Measurements from ENCODE around the gene GIPC1.

The GIPC1 gene

GRCh38 chr19:14475251-14476073 lies 20.5 kb downstream of the GIPC1 start, which contains the start of gene PTGER1:
Gene PTGER1 (minus strand): TSS chr19:14475354. CDS start chr19:14474320, 1,034 bp downstream.
- H3K36me3 ChIP-seq (ENCODE audit: insufficient read depth, low read length) = peaks cover 23% of the 10 kb centered on the region

GRCh38 chr19:14474827-14475226 lies 21.1 kb downstream of the GIPC1 start:
- Histone ChIP-seq H3K27ac (ENCODE audit: low read depth, low read length) (no peak overlapping the region), H3K27me3 (ENCODE audit: insufficient read depth, low read length) (no peaks in the 10 kb centered on the region), H3K4me3 (ENCODE audit: low read length) (peak overlapping the region; percentile 17; the same call in 1 of the 2 replicates), H3K9ac (ENCODE audit: low read depth, low read length) (no peak overlapping the region), H3K4me1 (ENCODE audit: insufficient read depth, low read length) (peaks cover 15% of the 10 kb centered on the region), H3K36me3 (ENCODE audit: insufficient read depth, low read length) (peaks cover 29% of the 10 kb centered on the region), H3K9me3 (ENCODE audit: insufficient read depth, low read depth, low read length) (no peaks in the 10 kb centered on the region)
- 71% methylated on average over 12 of the region's 12 CpGs for WGBS

More at GRCh38 chr19:14475251-14476073, 20.5 kb downstream of the GIPC1 start, which contains the start of gene PTGER1:
- Histone ChIP-seq H3K27ac (ENCODE audit: low read depth, low read length) (no peak within 1 kb of the TSS), H3K27me3 (ENCODE audit: insufficient read depth, low read length) (no peaks in the 10 kb centered on the region), H3K9ac (ENCODE audit: low read depth, low read length) (no peak within 1 kb of the TSS), H3K9me3 (ENCODE audit: insufficient read depth, low read depth, low read length) (no peaks in the 10 kb centered on the region), H3K4me1 (ENCODE audit: insufficient read depth, low read length) (peaks cover 15% of the 10 kb centered on the region), H3K4me3 (ENCODE audit: low read length) (peak within 1 kb of the TSS; percentile 17; the same call in 1 of the 2 replicates)
- 23% methylated on average over 33 of the region's 33 CpGs for WGBS

GRCh38 chr19:14473978-14474578 lies 21.8 kb downstream of the GIPC1 start:
- Histone ChIP-seq H3K36me3 (ENCODE audit: insufficient read depth, low read length) (peaks cover 30% of the 10 kb centered on the region), H3K27ac (ENCODE audit: low read depth, low read length) (no peak overlapping the region), H3K4me3 (ENCODE audit: low read length) (no peak overlapping the region), H3K9me3 (ENCODE audit: insufficient read depth, low read depth, low read length) (no peaks in the 10 kb centered on the region), H3K9ac (ENCODE audit: low read depth, low read length) (no peak overlapping the region), H3K27me3 (ENCODE audit: insufficient read depth, low read length) (no peaks in the 10 kb centered on the region), H3K4me1 (ENCODE audit: insufficient read depth, low read length) (peaks cover 15% of the 10 kb centered on the region)
- WGBS = 96% methylated on average over 53 of the region's 53 CpGs

GRCh38 chr19:14473073-14473977 lies 22.6 kb downstream of the GIPC1 start:
- H3K4me3 ChIP-seq (ENCODE audit: low read length) = peak overlapping the region; percentile 52; the same call in 1 of the 2 replicates
- peaks cover 27% of the 10 kb centered on the region for H3K36me3 ChIP-seq (ENCODE audit: insufficient read depth, low read length)
- no peaks in the 10 kb centered on the region for H3K9me3 ChIP-seq (ENCODE audit: insufficient read depth, low read depth, low read length)
- H3K9ac ChIP-seq (ENCODE audit: low read depth, low read length) = no peak overlapping the region
- no peaks in the 10 kb centered on the region for H3K27me3 ChIP-seq (ENCODE audit: insufficient read depth, low read length)
- H3K27ac ChIP-seq (ENCODE audit: low read depth, low read length) = no peak overlapping the region
- H3K4me1 ChIP-seq (ENCODE audit: insufficient read depth, low read length) = peaks cover 15% of the 10 kb centered on the region
- 95% methylated on average over 97 of the region's 97 CpGs for WGBS

- Histone ChIP-seq H3K4me3 (ENCODE audit: low read length) (peak overlapping the region; percentile 52), H3K9ac (ENCODE audit: low read depth, low read length) (peak overlapping the region; percentile 76), H3K27ac (ENCODE audit: low read depth, low read length) (peak overlapping the region; percentile 74), H3K4me1 (ENCODE audit: insufficient read depth, low read length) (peaks cover 15% of the 10 kb centered on the region), H3K36me3 (ENCODE audit: insufficient read depth, low read length) (peaks cover 28% of the 10 kb centered on the region), H3K27me3 (ENCODE audit: insufficient read depth, low read length) (no peaks in the 10 kb centered on the region), H3K9me3 (ENCODE audit: insufficient read depth, low read depth, low read length) (no peaks in the 10 kb centered on the region)
- 5% methylated on average over 66 of the region's 66 CpGs for whole genome bisulfite sequencing
Observed at GRCh38 chr19:14472202-14472938, 23.6 kb downstream of the GIPC1 start.

GRCh38 chr19:14471436-14472187 lies 24.3 kb downstream of the GIPC1 start:
- Histone ChIP-seq H3K36me3 (ENCODE audit: insufficient read depth, low read length) (peaks cover 36% of the 10 kb centered on the region), H3K9me3 (ENCODE audit: insufficient read depth, low read depth, low read length) (no peaks in the 10 kb centered on the region), H3K4me3 (ENCODE audit: low read length) (peak overlapping the region; percentile 52; the same call in 1 of the 2 replicates), H3K4me1 (ENCODE audit: insufficient read depth, low read length) (peaks cover 15% of the 10 kb centered on the region), H3K9ac (ENCODE audit: low read depth, low read length) (no peak overlapping the region), H3K27me3 (ENCODE audit: insufficient read depth, low read length) (no peaks in the 10 kb centered on the region), H3K27ac (ENCODE audit: low read depth, low read length) (no peak overlapping the region)
- 85% methylated on average over 46 of the region's 46 CpGs for WGBS

- no peak overlapping the region for H3K9ac ChIP-seq (ENCODE audit: low read depth, low read length)
- no peak overlapping the region for H3K4me3 ChIP-seq (ENCODE audit: low read length)
- peaks cover 4% of the 10 kb centered on the region; the same call in 1 of the 2 replicates for H3K4me1 ChIP-seq (ENCODE audit: insufficient read depth, low read length)
- no peaks in the 10 kb centered on the region for H3K9me3 ChIP-seq (ENCODE audit: insufficient read depth, low read depth, low read length)
- no peaks in the 10 kb centered on the region for H3K27me3 ChIP-seq (ENCODE audit: insufficient read depth, low read length)
- WGBS = 92% methylated on average over 32 of the region's 32 CpGs
- peaks cover 46% of the 10 kb centered on the region for H3K36me3 ChIP-seq (ENCODE audit: insufficient read depth, low read length)
- H3K27ac ChIP-seq (ENCODE audit: low read depth, low read length) = no peak overlapping the region
Observed at GRCh38 chr19:14470031-14470876, 25.7 kb downstream of the GIPC1 start.

- Histone ChIP-seq H3K27ac (ENCODE audit: low read depth, low read length) (no peak overlapping the region), H3K4me3 (ENCODE audit: low read length) (no peak overlapping the region), H3K27me3 (ENCODE audit: insufficient read depth, low read length) (no peaks in the 10 kb centered on the region), H3K36me3 (ENCODE audit: insufficient read depth, low read length) (peaks cover 66% of the 10 kb centered on the region), H3K9ac (ENCODE audit: low read depth, low read length) (no peak overlapping the region), H3K4me1 (ENCODE audit: insufficient read depth, low read length) (peaks cover under 1% of the 10 kb centered on the region; the same call in 1 of the 2 replicates), H3K9me3 (ENCODE audit: insufficient read depth, low read depth, low read length) (no peaks in the 10 kb centered on the region)
- WGBS = 82% methylated on average over 9 of the region's 9 CpGs
Observed at GRCh38 chr19:14467816-14468215, 28.1 kb downstream of the GIPC1 start.

- Histone ChIP-seq H3K27ac (ENCODE audit: low read depth, low read length) (no peak overlapping the region), H3K4me1 (ENCODE audit: insufficient read depth, low read length) (no peaks in the 10 kb centered on the region), H3K9ac (ENCODE audit: low read depth, low read length) (no peak overlapping the region), H3K4me3 (ENCODE audit: low read length) (no peak overlapping the region), H3K36me3 (ENCODE audit: insufficient read depth, low read length) (peaks cover 70% of the 10 kb centered on the region), H3K9me3 (ENCODE audit: insufficient read depth, low read depth, low read length) (no peaks in the 10 kb centered on the region), H3K27me3 (ENCODE audit: insufficient read depth, low read length) (no peaks in the 10 kb centered on the region)
- WGBS = 93% methylated on average over 12 of the region's 12 CpGs
Observed at GRCh38 chr19:14467391-14467790, 28.5 kb downstream of the GIPC1 start.
